Fibroblast of pulmonary artery (primary cell): Measurements from ENCODE around the gene CTBP2.

ENCODE experiments used
- DNase-seq: peaks from one replicate; pipeline ENCODE4 v3.0.0-alpha.2; 2010; ENCODE audit warnings: low read depth
- H3K4me3 ChIP-seq: replicated peaks from 2 replicates; pipeline ENCODE4 v1.5.1; 2011; ENCODE audit warnings: low read depth, mild to moderate bottlenecking, control low read depth, low read length, moderate library complexity
- TF ChIP-seq, protein P1 (sequence below): IDR thresholded peaks from 2 replicates; pipeline ENCODE4 v1.5.1; 2011; ENCODE audit warnings: mild to moderate bottlenecking, control low read depth, low read length, inconsistent platforms; ENCODE audit errors: missing control alignments

The CTBP2 gene

DNA sequence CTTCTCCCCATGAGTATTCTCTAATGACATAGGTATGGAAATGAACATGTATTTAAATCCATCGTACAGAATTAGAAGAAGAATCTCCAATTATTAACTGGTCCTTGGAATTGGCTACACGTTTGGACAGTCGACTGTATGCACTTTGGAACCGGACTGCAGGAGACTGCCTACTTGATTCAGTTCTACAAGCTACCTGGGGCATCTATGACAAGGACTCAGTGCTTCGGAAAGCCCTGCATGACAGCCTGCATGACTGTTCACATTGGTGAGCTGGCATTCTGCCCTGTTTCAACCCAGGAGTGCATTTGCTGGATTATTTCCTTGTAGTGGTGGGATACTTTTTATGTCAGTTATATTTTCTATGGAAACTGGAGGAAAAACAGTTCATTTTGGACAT, 186.2 kb downstream of the CTBP2 start:
- H3K4me3 ChIP-seq, result no peak overlapping the region
- TF ChIP-seq, protein P1, sequence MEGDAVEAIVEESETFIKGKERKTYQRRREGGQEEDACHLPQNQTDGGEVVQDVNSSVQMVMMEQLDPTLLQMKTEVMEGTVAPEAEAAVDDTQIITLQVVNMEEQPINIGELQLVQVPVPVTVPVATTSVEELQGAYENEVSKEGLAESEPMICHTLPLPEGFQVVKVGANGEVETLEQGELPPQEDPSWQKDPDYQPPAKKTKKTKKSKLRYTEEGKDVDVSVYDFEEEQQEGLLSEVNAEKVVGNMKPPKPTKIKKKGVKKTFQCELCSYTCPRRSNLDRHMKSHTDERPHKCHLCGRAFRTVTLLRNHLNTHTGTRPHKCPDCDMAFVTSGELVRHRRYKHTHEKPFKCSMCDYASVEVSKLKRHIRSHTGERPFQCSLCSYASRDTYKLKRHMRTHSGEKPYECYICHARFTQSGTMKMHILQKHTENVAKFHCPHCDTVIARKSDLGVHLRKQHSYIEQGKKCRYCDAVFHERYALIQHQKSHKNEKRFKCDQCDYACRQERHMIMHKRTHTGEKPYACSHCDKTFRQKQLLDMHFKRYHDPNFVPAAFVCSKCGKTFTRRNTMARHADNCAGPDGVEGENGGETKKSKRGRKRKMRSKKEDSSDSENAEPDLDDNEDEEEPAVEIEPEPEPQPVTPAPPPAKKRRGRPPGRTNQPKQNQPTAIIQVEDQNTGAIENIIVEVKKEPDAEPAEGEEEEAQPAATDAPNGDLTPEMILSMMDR, result no peak
- DNase-seq, result no peak

DNA sequence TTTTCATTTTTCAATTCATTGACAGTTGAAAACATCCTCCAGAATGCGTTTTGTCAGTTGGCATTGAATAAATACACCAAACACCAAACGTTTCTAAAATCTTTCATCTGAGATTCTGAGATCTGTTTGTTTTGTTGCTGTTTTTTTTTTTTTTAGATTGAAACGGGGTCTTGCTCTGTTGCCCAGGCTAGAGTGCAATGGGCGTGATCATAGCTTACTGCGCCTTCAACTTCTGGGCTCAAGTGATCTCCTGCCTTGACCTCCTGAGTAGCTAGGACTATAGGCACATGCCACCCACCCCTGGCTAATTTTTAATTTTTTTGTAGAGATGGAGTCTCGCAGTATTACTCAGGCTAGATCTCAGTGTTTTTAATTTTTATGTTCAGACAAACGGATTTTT, 187.7 kb downstream of the CTBP2 start:
- no peak for DNase-seq
- H3K4me3 ChIP-seq, result no peak overlapping the region
- TF ChIP-seq, protein P1, result no peak

DNA sequence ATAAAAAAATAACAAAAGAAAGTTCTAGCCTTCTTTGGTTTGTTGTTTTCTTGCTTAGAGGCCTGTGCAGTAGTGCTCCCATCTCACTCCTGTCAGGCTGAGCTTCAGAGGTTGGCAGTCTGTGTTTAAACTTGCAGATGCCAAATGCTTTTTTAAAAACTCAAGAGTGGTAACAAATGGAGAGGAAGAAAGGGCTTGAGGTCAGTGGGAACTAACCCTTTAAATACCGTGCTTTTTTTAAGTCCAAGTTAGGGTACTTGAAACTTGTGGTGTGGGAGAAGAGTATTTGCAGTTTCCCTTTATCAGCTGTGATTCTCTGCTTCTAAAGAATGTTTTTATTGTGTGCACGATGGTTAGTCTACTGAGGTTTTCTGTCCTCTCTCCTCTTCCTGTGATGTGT, 189.1 kb downstream of the CTBP2 start:
- no peak overlapping the region for H3K4me3 ChIP-seq
- TF ChIP-seq, protein P1, result no peak
- DNase-seq, result no peak

DNA sequence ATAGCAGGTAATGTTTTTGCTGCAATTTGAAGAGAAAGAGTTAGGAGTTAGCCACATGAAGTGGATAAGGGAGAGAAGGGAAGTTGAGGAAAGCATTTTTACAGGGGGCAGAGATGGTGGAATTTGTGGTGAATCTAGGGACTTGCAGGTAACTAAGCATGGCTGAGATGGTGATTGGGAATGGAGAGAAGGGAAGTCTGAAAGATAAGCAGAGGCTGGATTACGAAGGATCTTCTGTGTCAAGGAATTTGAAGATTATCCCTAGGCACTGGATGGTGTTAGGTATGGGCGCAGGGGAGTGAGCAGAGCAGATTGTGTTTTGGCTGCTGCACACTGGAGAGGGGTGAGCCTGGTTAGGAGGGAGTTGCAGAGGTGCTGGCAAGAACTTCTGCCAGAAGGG, 193.1 kb downstream of the CTBP2 start:
- no peak for DNase-seq
- TF ChIP-seq, protein P1, result no peak
- no peak overlapping the region for H3K4me3 ChIP-seq

DNA sequence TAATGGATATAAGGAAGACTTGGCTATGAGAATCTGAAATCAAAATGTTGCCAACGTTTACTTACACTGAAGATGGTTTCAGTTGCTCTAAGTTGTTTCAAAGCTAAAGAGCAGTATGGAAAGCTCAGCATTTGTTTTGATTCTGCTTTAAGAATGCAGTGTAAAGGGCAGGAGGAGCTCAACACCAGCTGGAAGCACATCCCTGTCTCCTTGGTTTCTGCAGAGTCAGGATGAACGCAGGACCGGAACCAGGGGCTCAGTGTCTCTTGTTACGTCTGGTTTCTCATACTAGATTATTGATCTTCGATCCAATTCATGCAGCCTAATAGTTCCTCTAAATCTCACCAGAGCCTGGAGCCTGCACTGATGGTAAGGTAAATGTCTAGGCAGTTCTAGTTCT, 194.4 kb downstream of the CTBP2 start:
- no peak for DNase-seq
- no peak overlapping the region for H3K4me3 ChIP-seq
- TF ChIP-seq, protein P1, result no peak

DNA sequence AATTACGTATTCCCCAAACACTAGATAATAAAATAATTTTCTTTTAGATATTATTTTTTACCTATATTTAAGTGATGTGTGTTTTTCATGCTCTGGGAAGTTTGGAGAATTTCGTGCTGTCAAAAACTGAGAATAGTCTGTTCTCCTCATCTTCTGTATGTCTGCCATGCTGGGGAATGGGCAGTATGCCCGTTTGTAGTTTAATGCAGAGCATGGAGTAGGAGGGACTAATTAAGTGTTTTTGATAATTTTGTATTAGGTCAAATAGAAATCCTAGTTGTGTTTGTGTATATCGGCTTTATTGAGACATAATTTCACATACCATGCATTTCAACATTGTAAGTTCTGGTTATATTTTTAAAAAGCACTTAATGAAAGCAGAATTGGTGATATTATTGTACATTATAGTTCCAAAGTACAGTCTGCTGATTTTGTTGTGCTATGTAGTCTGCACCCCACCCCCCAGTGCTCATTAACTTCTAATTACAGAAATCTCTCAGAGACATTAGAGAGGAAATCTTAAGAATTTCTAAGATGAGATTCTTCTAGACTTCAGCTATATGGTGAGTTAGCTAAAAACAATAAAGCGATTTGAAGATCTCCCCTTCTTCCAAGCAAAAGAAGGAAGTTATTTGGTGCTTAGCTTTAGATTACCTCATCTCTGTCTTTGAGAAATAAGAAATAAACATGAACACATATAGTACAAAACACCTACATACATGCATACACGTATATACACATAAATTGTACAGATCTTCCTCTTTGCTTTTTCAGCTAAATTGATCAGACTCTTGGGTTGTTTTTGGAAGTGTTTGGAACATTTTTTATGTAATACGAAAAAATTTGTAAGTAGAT, 196.3 kb downstream of the CTBP2 start:
- no peak for DNase-seq
- no peak overlapping the region for H3K4me3 ChIP-seq
- TF ChIP-seq, protein P1, result no peak

DNA sequence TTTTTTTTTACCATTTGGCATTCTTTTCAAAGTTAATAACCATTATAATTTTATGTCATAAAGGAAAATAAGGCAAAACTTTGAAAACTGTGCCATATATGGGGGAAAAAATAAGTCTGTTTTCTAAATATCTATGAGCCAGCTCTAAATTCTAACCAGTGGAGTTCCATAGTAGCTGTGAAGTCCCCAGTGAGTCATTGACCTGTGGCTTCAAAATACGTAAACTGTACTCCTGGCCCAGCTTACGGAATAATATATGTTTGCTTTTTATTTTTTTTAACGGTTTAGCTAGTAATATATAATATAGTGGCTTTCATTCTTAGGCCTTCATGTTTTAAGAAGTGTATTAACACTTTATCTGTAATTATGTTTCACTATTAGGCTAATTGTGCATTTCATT, 197.9 kb downstream of the CTBP2 start:
- no peak for DNase-seq
- H3K4me3 ChIP-seq, result no peak overlapping the region
- TF ChIP-seq, protein P1, result no peak
